ENCODE data around the gene XRN1.

The XRN1 gene

GRCh38 chr3:142256712-142257333 is 191.0 kb downstream of the XRN1 start:
- no peak for TF ChIP-seq CTCF (IDR thresholded peaks at IDR 0.05; ENCODE audit: low read depth, low read length, missing control alignments)
- H3K4me3 ChIP-seq (replicated peaks; ENCODE audit: low read depth, low read length): no peak overlapping the region
- DNase-seq (ENCODE audit: extremely low read depth, low read depth): no peak

All from HFF-Myc (cell line).